Ectodermal cell (in vitro differentiated cells): Measurements from ENCODE around the gene GNAQ.

Source experiments
- H3K27ac ChIP-seq: 2 replicates; pipeline ENCODE4 v1.7.0; 2013; ENCODE audit warnings: mild to moderate bottlenecking, low read depth, low read length; ENCODE audit not compliant: insufficient read depth, poor library complexity, severe bottlenecking
- H3K27me3 ChIP-seq: 2 replicates; pipeline ENCODE4 v1.7.0; 2013; ENCODE audit warnings: mild to moderate bottlenecking, low read length; ENCODE audit not compliant: insufficient read depth, control insufficient read depth, poor library complexity, severe bottlenecking
- H3K36me3 ChIP-seq: one replicate; pipeline ENCODE4 v1.7.0; 2013; ENCODE audit warnings: low read length; ENCODE audit not compliant: control insufficient read depth, insufficient read depth
- H3K4me1 ChIP-seq: one replicate; pipeline ENCODE4 v1.7.0; 2013; ENCODE audit warnings: low read length; ENCODE audit not compliant: control insufficient read depth, insufficient read depth
- H3K4me3 ChIP-seq: 2 replicates; pipeline ENCODE4 v1.7.0; 2013; ENCODE audit warnings: low read depth, low read length, control low read depth; ENCODE audit not compliant: insufficient read depth
- H3K9me3 ChIP-seq: 2 replicates; pipeline ENCODE4 v1.7.0; 2013; ENCODE audit warnings: mild to moderate bottlenecking, low read length, moderate library complexity; ENCODE audit not compliant: control insufficient read depth
- WGBS, 2 experiments: methylation state at CpG; one replicate each; pipeline ENCODE4 v1.1.7; 2013; ENCODE audit warnings: missing lambda C conversion rate in 2 of 2; 5-methylcytosine and 5-hydroxymethylcytosine counted together

Gene GNAQ

GRCh38 chr9:77783518-77783917 lies 248.1 kb downstream of the GNAQ start:
- Histone ChIP-seq H3K4me1 (no peaks in the 10 kb centered on the region), H3K9me3 (no peaks in the 10 kb centered on the region), H3K27ac (no peak overlapping the region), H3K4me3 (no peak overlapping the region), H3K36me3 (no peaks in the 10 kb centered on the region), H3K27me3 (no peaks in the 10 kb centered on the region)
- WGBS, 2 experiments: 92 to 93% methylated on average over 3 of the region's 3 CpGs

- H3K4me1 ChIP-seq: no peaks in the 10 kb centered on the region
- no peak overlapping the region for H3K4me3 ChIP-seq
- no peaks in the 10 kb centered on the region for H3K9me3 ChIP-seq
- H3K36me3 ChIP-seq: peaks cover 4% of the 10 kb centered on the region
- H3K27ac ChIP-seq: no peak overlapping the region
- WGBS, 2 experiments: 94 to 100% methylated on average over 1 of the region's 2 CpGs
- no peaks in the 10 kb centered on the region for H3K27me3 ChIP-seq
Measured at GRCh38 chr9:77779010-77779409, 252.6 kb downstream of the GNAQ start.

- Histone ChIP-seq H3K27ac (no peak overlapping the region), H3K4me1 (no peaks in the 10 kb centered on the region), H3K36me3 (peaks cover 4% of the 10 kb centered on the region), H3K27me3 (no peaks in the 10 kb centered on the region), H3K4me3 (no peak overlapping the region), H3K9me3 (no peaks in the 10 kb centered on the region)
- 98 to 100% methylated on average over 2 to 3 of the region's 3 CpGs for WGBS, 2 experiments
Measured at GRCh38 chr9:77773381-77773780, 258.2 kb downstream of the GNAQ start.

GRCh38 chr9:77772646-77773045 lies 259.0 kb downstream of the GNAQ start:
- Histone ChIP-seq H3K4me1 (no peaks in the 10 kb centered on the region), H3K27ac (no peak overlapping the region), H3K4me3 (no peak overlapping the region), H3K36me3 (peaks cover 4% of the 10 kb centered on the region), H3K9me3 (no peaks in the 10 kb centered on the region), H3K27me3 (no peaks in the 10 kb centered on the region)
- 93 to 95% methylated on average over 3 to 5 of the region's 5 CpGs for WGBS, 2 experiments

GRCh38 chr9:77771171-77771570 lies 260.4 kb downstream of the GNAQ start:
- H3K9me3 ChIP-seq: no peaks in the 10 kb centered on the region
- 93 to 99% methylated on average over 3 of the region's 3 CpGs for WGBS, 2 experiments
- no peak overlapping the region for H3K27ac ChIP-seq
- H3K4me1 ChIP-seq: no peaks in the 10 kb centered on the region
- H3K36me3 ChIP-seq: peaks cover 2% of the 10 kb centered on the region
- no peaks in the 10 kb centered on the region for H3K27me3 ChIP-seq
- no peak overlapping the region for H3K4me3 ChIP-seq

GRCh38 chr9:77770340-77770739 lies 261.3 kb downstream of the GNAQ start:
- 87% methylated on average over 6 of the region's 6 CpGs for WGBS, 2 experiments
- Histone ChIP-seq H3K36me3 (no peaks in the 10 kb centered on the region), H3K9me3 (no peaks in the 10 kb centered on the region), H3K4me1 (no peaks in the 10 kb centered on the region), H3K4me3 (no peak overlapping the region), H3K27me3 (no peaks in the 10 kb centered on the region), H3K27ac (no peak overlapping the region)

GRCh38 chr9:77769246-77769645 lies 262.4 kb downstream of the GNAQ start:
- no peaks in the 10 kb centered on the region for H3K9me3 ChIP-seq
- H3K4me3 ChIP-seq: no peak overlapping the region
- H3K27ac ChIP-seq: no peak overlapping the region
- H3K27me3 ChIP-seq: no peaks in the 10 kb centered on the region
- H3K36me3 ChIP-seq: no peaks in the 10 kb centered on the region
- no peaks in the 10 kb centered on the region for H3K4me1 ChIP-seq
- WGBS, 2 experiments: 93 to 96% methylated on average over 4 to 5 of the region's 5 CpGs

- Histone ChIP-seq H3K9me3 (no peaks in the 10 kb centered on the region), H3K36me3 (no peaks in the 10 kb centered on the region), H3K27me3 (no peaks in the 10 kb centered on the region), H3K4me1 (no peaks in the 10 kb centered on the region), H3K4me3 (no peak overlapping the region), H3K27ac (no peak overlapping the region)
- WGBS, 2 experiments: 90 to 94% methylated on average over 3 of the region's 3 CpGs
Measured at GRCh38 chr9:77766587-77766986, 265.0 kb downstream of the GNAQ start.

GRCh38 chr9:77765781-77766259 lies 265.8 kb downstream of the GNAQ start:
- no peak overlapping the region for H3K4me3 ChIP-seq
- 90 to 100% methylated on average over 1 of the region's 2 CpGs for WGBS, 2 experiments

GRCh38 chr9:77764894-77765780 lies 266.5 kb downstream of the GNAQ start:
- Histone ChIP-seq H3K27ac (no peak overlapping the region), H3K4me3 (no peak overlapping the region), H3K4me1 (no peaks in the 10 kb centered on the region), H3K27me3 (no peaks in the 10 kb centered on the region), H3K9me3 (no peaks in the 10 kb centered on the region), H3K36me3 (no peaks in the 10 kb centered on the region)
- WGBS, 2 experiments: 93% methylated on average over 7 to 8 of the region's 10 CpGs

More at GRCh38 chr9:77765781-77766259, 265.8 kb downstream of the GNAQ start:
- H3K36me3 ChIP-seq: no peaks in the 10 kb centered on the region
- H3K4me1 ChIP-seq: no peaks in the 10 kb centered on the region
- no peaks in the 10 kb centered on the region for H3K9me3 ChIP-seq
- no peaks in the 10 kb centered on the region for H3K27me3 ChIP-seq
- H3K27ac ChIP-seq: no peak overlapping the region
